Stimulated activated CD4-positive, alpha-beta T cell treated with anti-CD3 and anti-CD28 coated beads, Interleukin-12 subunit alpha, Interleukin-12 subunit beta, amount 100 ng/mL, for 24 hours (primary cell): ENCODE results near the gene OR5M8.

Source experiments
- DNase-seq, 2 experiments: peaks; one replicate each; pipeline ENCODE4 v3.0.0-alpha.2; 2020; ENCODE audit warnings: low read depth in 2 of 2

Gene OR5M8

DNA sequence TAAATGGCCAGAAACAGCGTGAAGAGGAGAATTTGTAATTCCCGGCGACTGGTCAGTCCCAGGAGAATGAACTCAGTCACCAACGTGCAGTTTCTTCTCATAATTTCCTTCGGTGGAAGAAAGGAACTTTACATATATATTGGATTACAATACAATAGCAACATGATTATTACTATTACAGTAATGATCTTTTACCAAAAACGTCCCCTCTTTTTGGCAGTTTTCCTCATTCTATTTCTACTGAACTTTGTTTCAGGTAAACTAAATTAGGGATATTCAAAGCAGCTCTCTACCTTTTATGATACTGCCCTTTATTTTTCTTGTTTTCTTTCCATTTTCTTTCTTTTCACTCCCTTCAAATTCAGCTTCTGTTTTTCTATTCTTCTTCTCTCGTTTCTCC lies at the start of gene OR5M8:
TSS of gene OR5M8 (minus strand) at position 101 of the 400 bp plus-strand sequence. CDS start at position 101, 0 bp downstream.
- DNase-seq: no peak

DNA sequence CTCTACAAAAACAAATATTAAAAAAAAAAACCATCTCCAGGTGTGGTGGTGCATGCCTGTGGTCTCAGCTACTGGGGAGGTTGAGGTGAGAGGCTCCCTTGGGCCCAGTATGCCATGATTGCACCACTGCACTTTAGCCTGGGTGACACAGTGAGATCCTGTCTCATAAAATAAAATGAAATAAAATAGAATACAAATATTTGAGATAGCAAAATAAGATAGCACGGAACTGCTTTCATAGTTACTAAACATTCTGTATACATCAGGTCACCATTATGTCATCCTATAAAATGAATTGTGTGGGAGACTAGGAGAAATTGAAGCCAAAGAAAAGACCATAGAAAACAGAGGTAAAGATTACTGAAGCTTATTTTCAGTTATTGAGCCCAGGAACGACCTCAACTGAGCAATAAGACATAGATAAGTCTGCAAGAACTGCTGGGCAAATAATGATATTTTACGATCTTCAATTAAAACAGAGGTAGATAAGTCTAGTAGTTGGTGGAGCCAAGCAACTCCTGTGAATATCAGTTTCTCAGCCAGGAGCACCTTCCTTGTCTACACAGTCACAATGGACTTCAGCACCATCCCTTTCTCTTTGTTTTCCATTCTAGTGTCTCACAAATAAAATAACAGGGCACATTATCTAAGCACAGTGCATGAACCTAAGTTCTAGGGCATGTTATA lies 42.0 kb upstream of the OR5M8 start:
- no peak for DNase-seq

DNA sequence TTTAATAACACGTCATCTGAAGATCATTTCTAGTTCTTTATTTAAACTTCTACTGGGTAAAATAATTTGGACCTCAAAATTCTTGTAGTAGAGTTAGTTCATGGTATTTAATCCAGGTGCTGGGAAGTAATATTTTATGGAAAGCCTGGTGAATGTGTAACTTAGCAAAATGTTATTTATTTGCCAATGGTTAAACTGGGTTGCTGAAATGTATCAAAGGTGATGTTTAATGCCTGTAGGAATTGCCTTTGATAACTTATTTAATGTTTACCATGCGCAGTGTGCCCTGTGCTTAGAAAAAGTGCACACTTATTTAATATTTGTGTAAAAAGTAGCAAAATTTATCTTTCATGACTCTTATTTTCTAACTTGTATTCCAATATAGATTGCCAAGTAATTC lies 40.7 kb upstream of the OR5M8 start:
- DNase-seq: no peak

DNA sequence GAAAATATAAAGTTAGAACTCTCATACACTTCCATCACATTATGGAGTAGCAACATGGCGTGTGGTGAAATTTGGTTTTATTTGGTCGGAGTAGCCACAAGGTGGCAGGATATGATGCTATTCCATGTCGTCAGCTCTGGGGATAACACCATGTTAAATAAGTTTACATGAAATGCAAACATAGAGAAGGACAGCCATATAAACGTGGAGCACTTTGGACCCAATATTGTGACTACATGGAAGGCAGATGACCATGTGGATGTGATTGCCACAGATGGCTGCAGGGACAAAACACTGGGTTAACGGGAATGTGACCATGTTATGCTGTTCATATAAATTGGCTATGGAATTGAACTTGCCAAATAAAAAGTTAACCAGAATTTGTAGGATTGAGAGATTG lies 30.8 kb upstream of the OR5M8 start:
- DNase-seq: no peak

DNA sequence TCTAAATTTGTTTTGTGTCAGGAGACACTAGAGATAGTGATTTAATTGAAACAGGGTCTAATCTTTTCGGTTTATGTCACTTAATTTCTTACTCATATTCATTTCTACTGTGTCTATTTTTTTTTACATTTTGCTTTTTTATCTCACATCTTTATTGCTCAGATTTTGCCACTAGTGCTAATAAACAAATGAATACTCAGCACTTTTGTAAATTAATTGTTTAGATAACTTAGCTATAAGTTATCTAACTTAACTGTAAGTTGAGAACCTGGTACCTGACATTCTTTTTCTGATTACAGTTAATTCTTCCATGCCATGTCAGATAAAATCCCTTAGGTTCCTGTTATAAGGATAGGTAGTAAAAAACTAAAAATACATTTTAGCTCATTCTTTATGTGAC lies 22.1 kb upstream of the OR5M8 start:
- DNase-seq: no peak

DNA sequence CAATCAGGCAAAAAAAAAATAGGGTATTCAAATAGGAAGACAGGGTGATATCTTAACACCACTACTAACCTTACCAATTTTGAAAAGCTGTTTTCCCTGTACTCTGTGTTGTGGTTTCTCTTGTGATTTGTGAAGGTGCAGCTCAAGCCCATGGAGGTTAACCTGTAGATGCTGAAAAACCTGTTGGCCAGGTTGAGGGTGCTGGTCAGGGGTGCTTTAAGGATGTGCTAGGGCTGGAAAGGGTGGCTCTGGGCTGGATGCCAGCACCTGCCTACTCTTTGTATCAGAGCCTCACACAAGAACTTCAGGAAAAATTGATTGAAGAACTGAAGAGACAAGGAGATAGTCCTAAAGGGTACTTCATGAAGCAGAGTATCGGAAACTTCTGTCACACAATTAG lies 18.3 kb upstream of the OR5M8 start:
- no peak for DNase-seq

DNA sequence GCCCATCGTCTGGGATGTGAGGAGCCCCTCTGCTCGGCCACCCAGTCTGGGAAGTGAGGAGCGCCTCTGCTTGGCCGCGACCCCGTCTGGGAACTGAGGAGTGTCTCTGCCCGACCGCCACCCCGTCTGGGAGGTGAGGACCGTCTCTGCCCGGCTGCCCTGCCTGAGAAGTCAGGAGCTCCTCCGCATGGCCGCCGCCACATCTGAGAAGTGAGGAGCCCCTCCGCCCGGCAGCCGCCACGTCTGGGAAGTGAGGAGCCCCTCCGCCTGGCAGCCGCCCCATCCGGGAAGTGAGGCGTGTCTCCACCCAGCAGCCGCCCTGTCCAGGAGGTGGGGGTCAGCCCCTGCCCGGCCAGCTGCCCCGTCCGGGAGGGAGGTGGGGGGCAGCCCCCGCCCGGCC lies 5.8 kb upstream of the OR5M8 start:
- DNase-seq: no peak

DNA sequence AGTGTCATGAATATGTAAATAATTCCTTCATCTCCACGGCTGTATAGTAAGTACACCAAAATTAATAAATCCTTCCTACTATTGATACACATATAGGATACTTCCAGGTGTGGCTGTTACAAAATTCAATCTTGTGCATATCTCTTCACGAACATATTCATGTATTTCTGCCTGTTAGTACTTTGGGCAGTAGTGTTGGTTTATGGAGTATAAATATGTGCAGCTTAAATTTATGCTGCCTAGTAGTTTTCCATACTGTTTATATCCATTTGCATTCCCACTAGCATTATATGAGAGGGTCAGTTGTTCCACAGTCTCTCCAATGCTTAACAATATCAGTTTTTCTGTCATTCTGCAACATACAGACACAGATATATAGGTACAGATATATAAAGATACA lies 3.9 kb upstream of the OR5M8 start:
- no peak for DNase-seq

DNA sequence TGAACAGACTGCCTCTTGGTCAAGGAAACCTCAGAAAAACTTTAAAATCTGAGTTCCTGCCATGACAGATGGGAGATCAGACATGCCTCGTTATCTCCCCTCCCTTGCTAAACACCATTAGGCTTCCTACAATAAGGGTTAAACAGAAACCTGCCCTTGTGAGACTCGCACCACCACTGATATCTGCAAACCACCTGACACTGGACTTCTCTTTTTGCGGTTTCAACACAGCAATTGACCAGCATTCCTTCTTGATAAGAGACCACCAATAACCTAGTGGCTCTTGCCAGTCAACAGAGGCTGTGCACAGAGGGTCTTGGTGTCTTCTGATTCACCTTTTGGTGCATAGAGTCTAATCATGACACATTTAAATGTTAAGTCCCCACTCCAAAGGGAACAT lies 4.4 kb downstream of the OR5M8 start:
- no peak for DNase-seq

DNA sequence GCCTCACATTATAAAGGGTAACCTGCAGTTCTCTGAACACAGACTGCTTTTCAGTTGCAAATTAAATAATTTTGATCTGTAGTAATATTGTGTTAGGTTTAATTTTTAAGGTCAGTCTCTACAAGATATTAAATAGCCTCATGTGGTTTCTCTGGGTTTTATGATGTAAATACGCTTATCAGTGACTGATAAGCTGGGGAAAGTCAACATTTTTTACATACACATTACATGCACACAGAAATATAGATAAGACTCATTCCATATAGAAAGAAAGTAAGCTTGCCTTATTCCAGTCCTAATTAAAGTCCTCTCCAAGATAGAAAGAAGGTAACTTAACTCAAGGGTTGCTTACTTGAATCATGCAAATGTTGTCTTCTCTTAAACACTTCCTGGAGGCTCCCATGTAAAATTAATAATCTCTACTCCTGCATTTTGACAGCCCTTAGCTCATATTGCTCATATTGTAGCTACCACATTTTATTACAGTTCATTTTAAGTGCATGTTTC lies 16.4 kb downstream of the OR5M8 start:
- DNase-seq: no peak

DNA sequence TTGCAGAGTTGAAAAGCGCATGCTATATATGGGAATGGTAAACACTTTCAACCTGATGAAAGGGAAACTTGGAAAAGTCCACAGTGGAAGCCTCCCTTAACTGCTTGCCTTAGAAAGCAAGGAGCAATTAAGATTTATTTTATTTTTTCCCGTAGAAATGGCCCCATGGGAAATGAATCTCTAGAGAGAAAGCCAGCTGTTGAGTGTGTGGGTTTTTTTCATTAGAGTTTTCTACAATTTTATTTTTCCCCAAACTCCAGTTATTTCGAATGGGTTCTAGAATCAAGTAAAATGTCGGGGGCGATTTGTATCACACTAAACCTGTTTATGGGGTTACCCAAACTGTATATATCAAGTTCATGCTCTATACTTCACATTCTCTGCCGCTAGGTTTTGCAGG lies 17.9 kb downstream of the OR5M8 start, which contains the start of gene OR5M3:
TSS of gene OR5M3 (minus strand) at position 101 of the 400 bp plus-strand sequence. CDS start 2,855 bp downstream, outside the sequence.
- DNase-seq: no peak

DNA sequence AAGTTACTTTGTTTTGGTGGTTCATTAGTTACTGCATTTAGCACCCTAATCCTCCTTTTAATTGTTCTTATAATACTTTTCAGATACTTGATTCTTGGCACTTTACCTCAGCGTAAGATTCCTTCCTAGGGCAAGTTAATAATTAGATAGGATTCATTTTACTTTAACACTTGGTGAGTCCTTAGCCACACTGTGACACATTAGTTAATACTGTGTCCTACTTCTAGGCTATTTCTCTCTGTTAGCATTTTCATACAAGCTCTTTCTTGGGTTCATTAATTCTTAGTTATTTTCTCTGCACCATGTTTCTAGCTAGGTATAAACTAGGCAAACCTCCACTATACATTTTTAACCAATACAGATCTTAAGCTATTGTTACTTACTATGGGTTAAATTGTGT lies 34.1 kb downstream of the OR5M8 start:
- DNase-seq: no peak

DNA sequence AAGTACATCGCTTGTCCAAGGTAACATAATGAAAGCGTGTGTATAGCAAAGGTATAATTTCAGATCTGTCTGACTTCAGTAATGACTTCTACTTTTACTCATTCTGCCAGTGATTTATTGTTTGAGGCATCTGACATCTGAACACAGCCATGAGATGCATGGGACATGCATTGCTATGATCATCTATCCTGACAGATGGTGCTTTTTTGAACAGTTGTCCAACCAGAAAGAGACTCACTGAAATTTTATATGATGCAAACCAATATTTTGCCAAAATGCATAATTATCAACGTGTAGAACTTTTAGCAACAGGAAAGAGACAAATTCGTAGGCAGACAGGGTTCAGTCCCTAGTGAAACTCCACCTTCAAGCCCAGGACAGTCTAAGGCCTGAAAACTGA lies 37.6 kb downstream of the OR5M8 start:
- no peak for DNase-seq
